NCI-H1092 treated with DMSO at 0.1 percent for 48 hours (cell line): ENCODE results near the gene KRT81.
A peak's percentile ranks its signal among the peaks of the same experiment; 100 is the strongest.
"Not testable (repeated sequence)": the region's sequence is repeated elsewhere in the genome, so short reads cannot be mapped to it uniquely, and the experiment has no call there.

Experiments used
- DNase-seq: peaks from one replicate; lab custom pipeline; 2025; lab: John Stamatoyannopoulos, UW

The KRT81 gene

DNA sequence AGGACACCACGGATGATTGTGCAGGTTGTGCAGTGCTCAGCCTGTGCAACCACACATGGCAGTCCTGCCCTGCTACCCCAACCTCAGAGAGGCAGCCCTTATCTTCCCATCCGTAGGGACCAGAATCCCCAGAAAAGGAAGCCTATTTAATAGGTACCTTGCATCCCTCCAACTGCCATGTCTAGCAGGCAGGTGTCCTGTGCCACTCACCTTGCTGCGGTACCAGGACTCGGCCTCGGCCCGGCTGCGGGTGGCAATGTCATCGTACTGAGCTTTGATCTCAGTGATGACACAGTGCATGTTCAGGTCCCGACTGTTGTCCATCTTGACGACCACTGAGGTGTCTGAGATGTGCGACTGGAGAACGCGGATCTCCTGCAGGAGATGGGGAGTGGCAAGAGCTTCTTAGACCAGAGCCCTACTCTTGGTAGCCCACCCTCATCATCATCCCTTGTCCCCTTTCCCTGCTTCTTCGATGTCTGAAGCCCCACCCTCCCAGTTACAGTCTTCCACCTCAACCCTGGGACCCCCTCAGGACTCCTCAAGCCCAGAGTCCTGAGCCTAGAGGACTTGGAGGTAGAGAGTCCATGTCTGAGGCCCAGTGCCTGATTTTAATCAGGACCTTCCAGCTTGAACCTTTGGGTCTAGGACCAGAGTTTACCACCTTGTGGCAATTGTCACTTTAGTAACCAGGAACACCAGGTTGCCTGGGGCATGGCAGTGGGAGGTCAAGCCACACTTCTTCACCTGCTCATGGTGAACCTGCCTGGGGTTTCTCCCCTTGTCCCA is 37.7 kb downstream of the KRT81 start:
- no peak for DNase-seq

DNA sequence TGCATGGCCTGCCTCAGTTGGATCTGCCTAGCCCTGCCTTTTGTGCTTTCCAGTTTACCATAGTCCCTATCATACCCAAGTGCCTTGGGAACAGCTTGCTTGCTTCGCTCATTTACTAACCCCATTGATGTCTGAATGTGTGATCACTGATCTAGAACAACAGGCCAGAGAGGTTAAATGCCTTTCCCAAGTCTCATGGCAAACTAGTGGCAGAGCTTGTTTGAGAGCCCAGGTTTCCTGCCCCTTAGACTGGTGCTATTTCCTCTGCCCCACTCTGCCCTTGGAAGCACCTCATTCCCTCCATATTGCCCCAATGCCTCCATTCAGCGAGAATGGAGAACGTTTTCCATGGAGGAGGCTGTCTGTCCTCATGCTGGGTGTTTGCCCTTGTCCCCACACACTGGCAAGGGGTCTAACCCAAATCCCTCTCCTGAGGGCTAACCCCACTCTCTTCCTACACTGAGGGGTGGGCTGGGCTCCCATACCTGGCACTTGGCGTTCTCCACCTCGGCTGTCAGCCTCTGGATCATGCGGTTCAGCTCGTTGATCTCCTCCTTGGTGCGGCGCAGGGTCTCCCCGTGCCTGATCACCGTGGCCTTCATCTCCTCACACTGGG is 38.5 kb downstream of the KRT81 start:
- no peak for DNase-seq

DNA sequence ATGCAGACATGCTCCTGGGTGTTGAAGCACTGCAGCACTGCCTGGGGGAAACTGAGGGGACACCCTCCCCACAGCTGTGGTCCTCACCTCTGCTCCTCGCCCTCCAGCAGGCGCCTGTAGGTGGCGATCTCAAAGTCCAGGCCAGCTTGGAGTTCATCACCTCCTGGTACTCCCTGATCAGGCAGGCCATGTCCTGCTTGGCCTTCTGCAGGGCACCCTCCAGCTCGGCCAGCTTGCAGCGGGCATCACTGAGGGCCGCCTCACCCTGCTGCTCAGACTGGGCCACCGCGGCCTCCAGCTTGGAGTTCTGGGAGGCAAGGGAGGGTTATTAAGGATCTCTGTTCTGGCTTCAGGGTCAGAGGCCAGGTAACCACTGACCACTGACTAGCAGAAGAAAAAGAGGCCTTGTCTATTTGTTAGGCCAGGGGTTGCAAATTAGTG is 39.1 kb downstream of the KRT81 start:
- DNase-seq, result not testable (repeated sequence)

DNA sequence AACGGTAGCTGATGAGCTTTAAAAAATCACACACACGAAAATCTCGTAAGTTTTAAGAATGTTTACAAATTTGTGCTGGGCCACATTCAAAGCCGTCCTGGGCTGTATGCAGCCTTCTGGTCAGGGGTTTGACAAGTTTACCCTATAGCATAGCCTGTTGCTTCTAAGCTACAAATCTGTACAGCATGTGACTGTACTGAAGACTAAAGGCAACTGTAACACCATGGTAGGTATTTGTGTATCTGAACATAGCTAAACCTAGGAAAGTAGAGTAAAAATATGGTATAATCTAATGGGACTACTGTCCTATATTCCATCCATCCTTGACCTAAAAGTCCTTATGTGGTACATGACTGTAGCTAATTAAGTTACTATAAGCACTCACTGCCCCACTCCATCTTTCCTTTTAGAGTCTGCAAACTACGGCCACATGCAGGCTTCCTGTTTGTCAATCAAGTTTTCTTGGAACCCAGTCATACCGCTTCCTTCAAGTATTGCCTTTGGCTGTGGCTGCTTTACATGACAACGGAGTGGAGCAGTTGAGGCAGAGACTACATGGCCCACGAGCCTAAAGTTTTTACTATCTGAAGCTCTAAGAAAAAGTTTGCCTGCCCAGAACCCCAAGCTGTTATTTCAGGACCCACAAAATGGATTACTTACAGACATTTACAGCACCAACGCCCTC is 39.8 kb downstream of the KRT81 start:
- no peak for DNase-seq

DNA sequence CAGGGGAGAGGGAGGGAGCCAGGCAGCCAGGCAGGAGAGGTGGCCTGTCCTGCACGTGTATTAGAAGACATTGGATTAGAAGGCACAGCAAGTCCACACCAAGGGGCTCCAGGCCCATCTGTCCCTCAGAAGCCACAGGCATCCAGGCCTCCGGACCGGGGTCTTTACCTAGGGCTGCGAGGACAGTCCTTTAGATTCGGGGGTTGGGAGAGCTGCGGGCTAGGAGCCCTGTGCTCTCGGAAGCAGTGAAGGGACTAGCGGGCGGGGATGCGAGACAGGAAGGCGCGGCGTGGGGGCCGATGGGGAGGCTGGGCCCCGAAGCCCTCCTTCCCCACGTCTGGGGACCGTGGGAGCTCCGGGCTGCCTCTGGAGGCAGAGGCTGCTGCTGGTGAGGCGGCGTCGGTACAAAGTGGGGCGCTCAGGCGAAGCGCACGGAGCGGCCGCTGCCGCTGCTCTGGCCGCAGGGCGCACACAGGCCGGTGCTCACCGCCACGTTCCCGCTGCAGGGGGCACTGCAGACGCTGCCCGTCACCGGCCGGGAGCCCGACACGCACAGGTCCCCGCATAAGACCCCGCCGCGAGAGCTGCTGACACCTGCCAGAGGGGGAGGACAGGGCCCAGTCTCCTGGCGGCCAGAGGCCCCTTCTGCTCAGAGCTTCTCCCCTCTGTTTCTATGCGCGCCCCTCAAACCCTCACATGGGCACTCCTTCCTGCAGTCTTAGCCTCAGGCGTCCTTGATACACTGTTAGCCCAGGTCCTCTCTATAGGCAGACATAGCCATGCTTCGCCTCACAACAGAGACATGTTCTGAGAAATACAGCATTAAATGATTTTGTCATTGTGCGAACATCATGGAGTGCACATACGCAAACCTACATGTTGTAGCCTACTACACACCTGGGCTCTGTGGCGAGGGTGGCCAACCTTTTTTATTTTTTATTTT is 41.0 kb downstream of the KRT81 start:
- no peak for DNase-seq

DNA sequence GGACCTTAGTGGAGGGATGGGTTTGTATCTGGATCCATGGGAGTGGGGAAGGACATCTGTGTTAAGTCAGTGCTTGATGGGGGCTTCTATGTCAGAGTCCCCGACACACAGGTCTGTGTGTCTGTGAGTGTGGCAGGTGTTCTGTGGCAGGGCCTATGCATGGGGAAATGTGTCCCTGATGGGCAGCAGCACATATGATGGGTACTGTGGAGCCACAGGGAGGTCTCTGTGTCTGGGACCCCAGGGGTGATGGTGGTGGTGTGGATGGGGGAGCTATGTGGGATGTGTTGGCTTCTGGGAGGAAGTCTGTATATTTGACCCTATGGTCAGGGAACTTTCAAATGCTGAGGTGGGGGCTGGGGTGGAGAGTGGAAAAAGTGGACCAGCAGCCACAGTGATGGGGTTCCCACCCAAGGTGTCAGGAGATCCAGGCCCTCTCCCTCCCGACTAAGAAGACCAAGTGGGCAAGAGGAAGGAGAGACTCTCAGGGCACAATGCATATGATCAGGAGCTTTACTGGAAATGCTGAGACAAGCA is 41.8 kb downstream of the KRT81 start:
- no peak for DNase-seq

DNA sequence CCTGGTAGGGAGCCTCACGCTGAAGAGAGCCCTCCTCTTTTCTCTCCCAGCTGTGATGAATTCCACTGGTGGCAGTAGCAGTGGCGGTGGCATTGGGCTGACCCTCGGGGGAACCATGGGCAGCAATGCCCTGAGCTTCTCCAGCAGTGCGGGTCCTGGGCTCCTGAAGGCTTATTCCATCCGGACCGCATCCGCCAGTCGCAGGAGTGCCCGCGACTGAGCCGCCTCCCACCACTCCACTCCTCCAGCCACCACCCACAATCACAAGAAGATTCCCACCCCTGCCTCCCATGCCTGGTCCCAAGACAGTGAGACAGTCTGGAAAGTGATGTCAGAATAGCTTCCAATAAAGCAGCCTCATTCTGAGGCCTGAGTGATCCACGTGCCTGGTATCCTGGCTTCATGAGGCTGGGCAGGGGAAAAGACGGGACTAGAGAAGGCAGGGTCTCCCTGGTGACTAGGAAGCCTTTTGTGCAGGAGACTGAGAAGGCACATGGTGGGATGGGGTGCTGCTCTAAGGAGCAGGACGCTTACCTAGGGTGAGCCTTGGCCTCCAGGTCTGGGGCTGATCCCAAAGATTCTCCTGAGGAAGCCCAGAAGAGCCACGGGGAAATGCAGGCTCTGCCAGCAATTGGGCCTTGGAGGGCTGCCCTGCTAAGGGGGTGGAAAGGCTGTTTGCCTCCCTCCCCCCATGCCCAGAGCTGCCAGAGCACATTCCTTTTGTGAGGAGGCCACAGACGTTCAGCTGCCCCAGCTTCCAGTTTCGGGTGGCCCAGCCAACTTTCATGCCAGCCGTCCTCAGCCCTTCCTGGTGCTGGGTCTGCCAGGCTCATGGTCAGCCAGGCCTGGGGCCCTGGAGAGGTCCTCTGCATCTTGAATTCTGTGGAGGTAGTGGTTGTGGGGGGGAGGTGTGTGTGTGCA is 42.5 kb downstream of the KRT81 start:
- DNase-seq, result no peak

DNA sequence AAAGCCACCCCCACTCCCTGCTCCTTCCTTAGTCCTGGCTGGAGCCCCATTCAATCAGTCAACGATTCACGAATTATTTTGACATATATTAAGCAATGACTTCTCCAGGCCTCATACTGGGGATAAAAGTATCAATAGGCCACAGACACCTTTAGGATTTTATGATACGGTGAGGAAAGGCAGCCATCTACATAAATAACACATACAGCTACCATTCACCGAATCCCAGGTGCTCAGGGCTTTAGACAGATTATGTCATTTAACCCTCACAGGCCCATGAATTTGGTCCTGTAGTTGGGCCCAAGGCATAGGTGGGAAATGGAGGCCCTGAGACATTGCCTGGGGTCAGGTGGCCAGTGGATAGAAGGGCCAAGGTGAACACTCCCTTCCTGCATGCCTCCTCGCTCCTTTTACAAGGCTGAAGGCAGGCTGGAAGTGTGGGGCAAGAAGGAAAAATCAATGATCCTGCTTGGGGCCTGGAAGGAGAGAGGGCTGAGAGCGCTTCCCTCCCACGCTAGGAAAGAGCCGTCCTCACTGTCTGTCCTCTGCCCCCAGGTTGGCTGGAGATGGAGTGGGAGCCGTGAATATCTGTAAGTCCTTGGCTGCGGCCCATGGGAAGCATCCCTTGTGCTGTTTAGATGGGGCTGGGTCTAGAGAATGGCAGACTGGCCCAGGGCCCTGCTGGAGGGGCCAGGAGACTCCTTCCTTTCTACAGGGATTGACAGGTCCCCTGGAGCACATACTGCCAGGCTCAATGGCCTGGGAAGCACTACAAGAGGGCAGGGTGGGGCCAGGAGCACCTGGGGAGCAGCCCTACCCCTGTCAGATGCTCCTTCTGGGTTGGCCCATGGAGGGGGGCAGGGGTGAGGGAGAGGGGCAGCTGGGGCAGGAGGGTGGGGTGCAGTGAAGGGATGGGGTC is 43.5 kb downstream of the KRT81 start:
- DNase-seq, result no peak

DNA sequence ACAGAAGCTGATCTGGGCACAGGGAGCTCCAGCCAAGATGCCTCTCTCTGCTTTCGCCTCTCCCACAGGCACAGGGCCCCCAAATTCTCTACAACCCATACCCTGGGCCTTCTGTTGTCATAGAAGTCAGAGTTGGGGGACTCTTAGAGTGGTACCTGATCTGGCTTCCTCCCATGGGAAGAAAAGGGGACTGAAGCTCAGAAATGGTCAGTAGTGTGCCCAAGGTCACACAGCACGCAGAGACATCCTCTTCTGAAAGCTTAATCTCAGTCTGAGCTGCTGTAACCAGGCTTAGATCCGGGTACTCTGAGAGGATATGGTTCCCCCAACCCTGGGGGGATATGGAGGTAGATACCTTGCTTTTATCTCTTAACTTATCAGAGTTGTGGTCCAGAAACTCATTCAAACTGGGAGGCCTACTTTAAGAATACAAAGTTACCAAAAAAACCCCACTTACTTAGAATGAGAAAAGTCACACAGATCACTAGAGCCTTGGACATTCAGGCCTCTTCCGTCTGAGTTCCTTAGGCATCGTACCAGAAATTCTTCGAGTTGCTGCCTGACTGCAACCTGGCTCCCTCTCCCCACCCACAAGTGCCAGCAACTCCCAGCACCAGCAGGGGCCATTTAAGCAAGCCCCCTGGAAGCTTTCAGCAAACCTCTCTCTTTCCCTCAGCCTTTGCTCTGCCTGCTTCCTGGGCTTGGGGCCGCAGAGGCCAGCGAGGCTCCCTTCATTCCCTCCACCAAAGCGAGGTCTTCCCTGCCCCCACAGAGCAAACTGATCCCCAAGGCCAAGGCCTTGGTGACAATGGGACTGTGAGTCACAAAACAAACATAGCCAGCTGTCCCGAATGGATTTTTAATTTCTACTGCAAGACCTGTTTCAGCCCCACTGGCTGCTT is 44.4 kb downstream of the KRT81 start:
- DNase-seq, result peak; percentile 37

DNA sequence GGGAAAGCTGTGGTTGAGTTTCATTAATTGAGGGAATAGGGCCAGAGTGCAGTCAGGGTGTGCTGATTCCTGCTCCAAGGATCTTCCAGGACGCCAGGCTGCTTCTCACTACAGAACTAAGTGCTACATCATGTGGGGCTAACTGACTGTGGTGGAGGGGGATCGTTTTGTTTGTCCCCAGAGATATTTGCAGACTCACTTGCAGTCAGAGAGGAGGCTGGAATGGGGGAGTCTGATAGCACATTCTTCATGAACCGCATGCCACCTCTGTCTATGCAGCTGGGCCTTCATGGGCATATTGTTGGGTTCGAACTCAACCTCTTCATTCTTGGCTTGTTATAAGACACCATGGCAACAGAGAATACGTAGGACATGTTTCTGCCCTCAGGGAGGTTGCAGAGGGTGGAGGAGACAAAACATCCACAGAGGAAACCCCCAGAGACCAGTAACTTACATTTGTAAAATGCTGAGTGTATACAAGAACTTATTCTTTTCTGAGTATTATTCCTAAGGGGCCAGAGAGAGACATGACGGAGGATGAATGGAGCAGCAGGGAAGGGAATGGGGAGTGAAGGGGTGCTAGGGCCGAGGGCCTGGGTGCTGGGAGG is 45.3 kb downstream of the KRT81 start:
- no peak for DNase-seq

DNA sequence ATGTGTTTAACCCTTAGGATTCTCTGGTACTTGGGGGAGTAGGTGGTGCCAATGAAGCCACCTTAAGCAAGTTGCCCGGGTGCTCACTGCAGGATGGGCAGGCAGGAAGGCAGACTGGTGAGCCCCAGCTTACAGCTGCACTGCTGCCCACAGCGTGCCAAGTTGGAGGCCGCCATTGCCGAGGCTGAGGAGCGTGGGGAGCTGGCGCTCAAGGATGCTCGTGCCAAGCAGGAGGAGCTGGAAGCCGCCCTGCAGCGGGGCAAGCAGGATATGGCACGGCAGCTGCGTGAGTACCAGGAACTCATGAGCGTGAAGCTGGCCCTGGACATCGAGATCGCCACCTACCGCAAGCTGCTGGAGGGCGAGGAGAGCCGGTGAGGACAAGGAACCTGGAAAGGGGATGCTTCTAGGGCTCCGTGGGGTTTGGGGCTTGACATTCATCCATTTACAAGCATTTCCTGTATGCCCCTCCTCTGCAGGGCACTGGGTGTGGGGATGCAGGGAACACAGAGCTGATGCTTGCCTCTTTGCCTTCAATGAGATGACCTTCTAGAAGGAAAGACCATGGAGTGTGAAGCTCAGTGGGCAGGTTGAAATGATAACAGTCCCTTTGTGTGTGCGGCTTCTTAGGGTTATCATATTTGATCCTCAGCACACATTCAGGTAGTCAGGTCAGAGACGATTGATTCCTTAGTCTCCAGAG is 45.9 kb downstream of the KRT81 start:
- no peak for DNase-seq

DNA sequence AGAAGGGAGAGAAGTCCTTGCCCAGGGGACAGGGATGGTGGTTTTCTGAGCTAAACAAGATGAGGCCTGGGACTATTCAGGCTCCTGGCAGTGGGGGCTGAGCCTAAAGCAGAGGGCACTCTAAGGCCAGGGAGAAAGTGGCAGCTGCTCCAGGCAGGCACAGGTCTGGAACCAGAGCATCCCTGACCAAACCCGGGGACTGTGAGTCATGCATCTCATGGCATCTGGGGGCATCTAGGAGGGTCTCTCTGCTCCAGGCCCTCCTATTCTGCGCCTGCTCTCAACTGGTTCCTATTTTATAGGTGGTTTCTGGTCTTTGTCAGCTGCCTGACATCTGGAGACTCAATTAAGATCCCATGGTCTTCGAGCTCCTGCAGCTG is 46.7 kb downstream of the KRT81 start:
- DNase-seq, result no peak

DNA sequence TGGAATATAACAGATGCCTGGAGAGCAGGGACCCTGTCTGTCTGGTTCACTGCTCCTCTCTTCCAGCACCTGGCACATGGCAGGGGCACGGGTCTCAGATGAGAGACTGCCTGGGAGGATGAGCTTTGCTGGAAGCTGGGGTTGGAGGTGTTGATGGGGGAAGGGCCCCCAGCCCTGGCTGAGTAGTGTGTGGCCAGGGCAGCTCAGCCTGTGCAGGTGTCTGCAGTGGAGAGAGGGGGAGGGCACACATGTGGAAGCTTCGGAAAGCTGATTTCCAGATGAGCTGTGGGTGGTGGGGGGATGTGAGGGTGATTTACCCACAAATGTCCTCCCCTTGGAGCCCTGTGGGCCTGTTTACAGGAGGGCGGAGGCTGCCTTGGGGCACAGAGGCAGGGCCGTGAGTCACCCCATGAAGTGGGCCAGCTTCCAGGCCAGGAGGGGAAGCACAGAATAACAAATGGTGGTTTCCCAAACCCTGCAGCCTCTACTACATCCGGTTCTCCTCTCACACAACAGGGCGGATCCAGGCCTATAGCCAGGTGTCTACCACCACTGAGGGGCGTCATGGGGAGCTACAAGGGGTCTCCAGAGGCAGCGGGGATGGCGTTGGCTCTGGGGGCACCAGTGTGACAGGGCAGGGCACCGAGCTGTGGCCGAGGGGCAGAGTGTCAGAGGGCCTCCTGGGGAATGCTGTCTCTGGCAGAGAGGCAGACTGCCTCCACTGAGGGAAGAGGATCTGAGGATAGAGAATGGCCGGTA is 47.3 kb downstream of the KRT81 start:
- DNase-seq, result no peak

DNA sequence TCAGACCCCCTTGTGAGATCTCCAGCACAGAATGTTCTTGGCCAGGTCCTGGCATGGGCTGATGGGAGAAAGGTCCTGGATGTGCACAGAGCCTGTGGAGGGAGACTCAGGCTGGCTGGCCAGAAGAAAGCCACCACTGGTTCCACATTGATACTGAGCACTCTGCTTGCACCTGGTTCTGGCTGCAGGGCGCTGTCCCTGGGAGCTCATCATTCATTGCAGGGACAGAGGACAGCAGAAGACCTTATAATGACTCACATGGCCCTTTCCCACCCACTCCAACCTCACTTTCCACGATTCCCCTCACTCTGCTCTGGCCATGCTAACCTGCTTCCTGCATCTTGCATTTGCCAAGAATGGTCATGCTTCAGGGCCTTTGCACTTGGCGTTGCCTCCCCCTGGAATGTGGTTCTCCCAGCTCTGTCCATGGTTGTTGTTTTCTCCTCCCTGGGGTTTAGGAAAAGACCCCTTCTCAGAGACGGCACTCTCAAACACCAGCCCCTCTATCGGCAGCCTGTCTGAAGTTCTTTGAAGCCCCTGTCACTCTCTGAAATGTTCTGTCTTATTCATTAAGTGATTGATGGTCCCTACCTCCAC is 48.0 kb downstream of the KRT81 start:
- DNase-seq, result no peak

DNA sequence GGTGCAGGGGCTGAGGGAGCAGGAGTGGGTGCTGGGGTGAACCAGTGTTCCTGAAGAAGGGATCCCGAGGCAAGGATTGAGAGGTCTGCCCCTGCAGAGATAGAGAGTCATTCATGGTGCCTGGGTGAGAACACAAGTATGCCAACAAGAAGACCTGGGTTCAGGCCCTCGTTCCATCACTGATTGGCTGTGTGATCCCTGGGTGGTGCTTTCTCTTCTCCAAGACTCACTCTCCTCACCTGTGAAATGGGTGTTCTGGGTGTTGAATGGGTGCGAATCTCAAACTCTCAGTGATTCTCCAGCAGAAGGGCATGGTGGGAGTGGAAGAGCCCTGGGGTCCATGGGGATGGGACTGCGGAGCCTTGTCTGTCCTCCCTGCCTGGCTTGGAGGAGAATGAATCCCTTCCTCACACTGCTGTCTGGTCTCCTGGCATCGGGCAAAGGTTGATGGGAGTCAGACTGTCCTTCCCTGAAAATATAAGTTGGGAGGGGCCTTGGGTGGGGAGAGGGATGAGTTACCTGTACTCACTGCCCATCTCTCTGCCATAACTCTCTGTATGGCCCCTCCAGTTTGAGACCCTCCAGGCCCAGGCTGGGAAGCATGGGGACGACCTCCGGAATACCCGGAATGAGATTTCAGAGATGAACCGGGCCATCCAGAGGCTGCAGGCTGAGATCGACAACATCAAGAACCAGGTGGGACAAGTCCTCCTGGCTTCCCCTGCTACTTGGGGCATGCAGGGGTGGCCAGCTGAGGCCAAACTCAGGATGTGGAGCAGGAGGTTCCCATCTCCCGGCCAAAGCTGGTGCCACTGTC is 48.7 kb downstream of the KRT81 start:
- DNase-seq, result no peak
